Measurements from ENCODE around the gene ECE1. TPM values are rescaled to one million over a fixed set of nuclear protein-coding genes. Genes with fewer than 3 reads are reported as not detected.

The ECE1 gene
- total RNA-seq, 3 donors from 2014 or later, result 103 to 161 (median 149) TPM

- DNase-seq (no peak), ATAC-seq (no peak)
- H3K4me1 ChIP-seq (ENCODE audit: low read depth), result peaks cover 7% of the 10 kb centered on the region
- H3K9me3 ChIP-seq, result no peaks in the 10 kb centered on the region
- no peak overlapping the region for H3K4me3 ChIP-seq
- no peaks in the 10 kb centered on the region for H3K36me3 ChIP-seq (ENCODE audit: low read depth)
- TF ChIP-seq CTCF (IDR thresholded peaks at IDR 0.05), result no peak
- intact Hi-C loops (cut with DNase I, micrococcal nuclease), result no loop called here
Observed at GRCh38 chr1:21308330-21308729, 18.1 kb upstream of the ECE1 start.

GRCh38 chr1:21307663-21308305 is 17.5 kb upstream of the ECE1 start:
- no peak for DNase-seq
- peak; percentile 10 for ATAC-seq
- no peaks in the 10 kb centered on the region for H3K36me3 ChIP-seq (ENCODE audit: low read depth)
- H3K4me1 ChIP-seq (ENCODE audit: low read depth), result peaks cover 12% of the 10 kb centered on the region
- no peak for TF ChIP-seq CTCF (IDR thresholded peaks at IDR 0.05)
- H3K9me3 ChIP-seq, result no peaks in the 10 kb centered on the region
- no peak overlapping the region for H3K4me3 ChIP-seq
- intact Hi-C loops (cut with DNase I, micrococcal nuclease), result no loop called here

GRCh38 chr1:21307210-21307609 is 16.9 kb upstream of the ECE1 start:
- no peak for TF ChIP-seq CTCF (IDR thresholded peaks at IDR 0.05)
- intact Hi-C loops (cut with DNase I, micrococcal nuclease), result no loop called here
- Histone ChIP-seq H3K4me1 (ENCODE audit: low read depth) (peaks cover 18% of the 10 kb centered on the region), H3K4me3 (no peak overlapping the region), H3K9me3 (no peaks in the 10 kb centered on the region), H3K36me3 (ENCODE audit: low read depth) (no peaks in the 10 kb centered on the region)
- DNase-seq (no peak), ATAC-seq (no peak)

- no peak overlapping the region for H3K4me3 ChIP-seq
- no peaks in the 10 kb centered on the region for H3K9me3 ChIP-seq
- intact Hi-C loops (cut with DNase I, micrococcal nuclease), result no loop called here
- no peak for DNase-seq
- no peak for ATAC-seq
- no peak for TF ChIP-seq CTCF (IDR thresholded peaks at IDR 0.05)
- no peaks in the 10 kb centered on the region for H3K36me3 ChIP-seq (ENCODE audit: low read depth)
- H3K4me1 ChIP-seq (ENCODE audit: low read depth), result peaks cover 19% of the 10 kb centered on the region
Observed at GRCh38 chr1:21305900-21306189, 15.6 kb upstream of the ECE1 start.

- H3K4me1 ChIP-seq (ENCODE audit: low read depth), result peaks cover 22% of the 10 kb centered on the region
- no peaks in the 10 kb centered on the region for H3K9me3 ChIP-seq
- H3K36me3 ChIP-seq (ENCODE audit: low read depth), result no peaks in the 10 kb centered on the region
- H3K4me3 ChIP-seq, result no peak overlapping the region
- DNase-seq (no peak), ATAC-seq (no peak)
- no peak for TF ChIP-seq CTCF (IDR thresholded peaks at IDR 0.05)
- intact Hi-C loops (cut with DNase I, micrococcal nuclease), result no loop called here
Observed at GRCh38 chr1:21305155-21305899, 15.1 kb upstream of the ECE1 start.

Measured in mucosa of descending colon (tissue), 3 donors.